GM10248 (cell line): Measurements from ENCODE around the gene LRTM1.

Source experiments
- CTCF ChIA-PET: fragments of 300-600 bp; sonication (Branson Sonifier 250); formaldehyde crosslinking; extraction: SDS; loops from one replicate; lab custom pipeline; 2021; ENCODE audit warnings: antibody characterized with exemption; lab: Yijun Ruan, JAX
- POLR2A ChIA-PET: fragments of 350-650 bp; sonication (Branson Sonifier 250); formaldehyde crosslinking; extraction: SDS; loops from one replicate; lab custom pipeline; 2020; ENCODE audit warnings: antibody characterized with exemption; lab: Yijun Ruan, JAX
- DNase-seq: peaks from one replicate; pipeline ENCODE4 v3.0.0; 2012; ENCODE audit errors: extremely low spot score
- TF ChIP-seq, protein P1 (sequence below): IDR thresholded peaks from 2 replicates; pipeline ENCODE4 v1.5.1; 2012; ENCODE audit warnings: mild to moderate bottlenecking, low read depth; ENCODE audit errors: extremely low read depth, missing control alignments, control extremely low read depth

Gene LRTM1

DNA sequence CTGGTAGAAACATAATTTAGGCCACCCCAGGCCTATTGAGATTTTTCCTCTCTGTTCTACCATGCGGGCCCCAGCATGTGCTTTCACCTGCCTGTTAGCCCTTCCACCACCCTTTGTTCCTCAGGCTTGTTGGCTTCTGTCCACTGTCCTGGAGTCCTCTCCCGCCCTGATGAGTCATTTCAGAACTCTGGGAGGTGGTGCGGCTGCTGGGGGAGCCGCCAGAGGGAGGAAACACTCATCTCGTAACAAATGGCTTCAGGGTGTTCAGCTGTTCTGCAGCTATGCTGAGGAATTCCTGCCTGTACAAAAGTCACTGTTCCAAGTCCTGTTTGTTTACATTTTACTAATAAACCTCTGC is 36.3 kb downstream of the LRTM1 start:
- CTCF ChIA-PET, result interaction anchor here (0.9 kb wide), 1 partner anchor 1360 kb away, joined by 3 read pairs; no protein-coding TSS in a partner anchor
- TF ChIP-seq, protein P1, sequence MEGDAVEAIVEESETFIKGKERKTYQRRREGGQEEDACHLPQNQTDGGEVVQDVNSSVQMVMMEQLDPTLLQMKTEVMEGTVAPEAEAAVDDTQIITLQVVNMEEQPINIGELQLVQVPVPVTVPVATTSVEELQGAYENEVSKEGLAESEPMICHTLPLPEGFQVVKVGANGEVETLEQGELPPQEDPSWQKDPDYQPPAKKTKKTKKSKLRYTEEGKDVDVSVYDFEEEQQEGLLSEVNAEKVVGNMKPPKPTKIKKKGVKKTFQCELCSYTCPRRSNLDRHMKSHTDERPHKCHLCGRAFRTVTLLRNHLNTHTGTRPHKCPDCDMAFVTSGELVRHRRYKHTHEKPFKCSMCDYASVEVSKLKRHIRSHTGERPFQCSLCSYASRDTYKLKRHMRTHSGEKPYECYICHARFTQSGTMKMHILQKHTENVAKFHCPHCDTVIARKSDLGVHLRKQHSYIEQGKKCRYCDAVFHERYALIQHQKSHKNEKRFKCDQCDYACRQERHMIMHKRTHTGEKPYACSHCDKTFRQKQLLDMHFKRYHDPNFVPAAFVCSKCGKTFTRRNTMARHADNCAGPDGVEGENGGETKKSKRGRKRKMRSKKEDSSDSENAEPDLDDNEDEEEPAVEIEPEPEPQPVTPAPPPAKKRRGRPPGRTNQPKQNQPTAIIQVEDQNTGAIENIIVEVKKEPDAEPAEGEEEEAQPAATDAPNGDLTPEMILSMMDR, result no peak
- no peak for DNase-seq
- POLR2A ChIA-PET, result no interaction called here

DNA sequence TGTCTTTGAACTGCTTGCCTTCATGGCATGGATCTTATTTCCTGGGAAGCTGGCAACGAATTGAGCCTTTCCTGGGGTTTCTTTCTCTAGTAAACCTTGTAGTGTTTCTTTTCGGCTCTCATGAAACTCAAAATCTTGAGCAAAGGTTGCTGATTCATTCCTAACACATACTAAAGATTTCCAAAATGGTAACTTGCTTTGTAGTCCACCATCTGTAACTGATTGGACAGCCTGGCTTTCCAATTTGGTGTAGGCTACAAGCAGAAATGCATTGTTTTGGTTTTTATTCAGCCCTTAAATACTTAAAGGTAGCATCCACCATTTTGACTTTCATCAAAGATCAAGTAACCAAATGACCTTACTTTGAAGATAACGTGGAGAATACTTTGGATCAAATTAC is 38.1 kb downstream of the LRTM1 start:
- no peak for DNase-seq
- ChIA-PET CTCF (no interaction called here), POLR2A (no interaction called here)
- TF ChIP-seq, protein P1, result no peak

DNA sequence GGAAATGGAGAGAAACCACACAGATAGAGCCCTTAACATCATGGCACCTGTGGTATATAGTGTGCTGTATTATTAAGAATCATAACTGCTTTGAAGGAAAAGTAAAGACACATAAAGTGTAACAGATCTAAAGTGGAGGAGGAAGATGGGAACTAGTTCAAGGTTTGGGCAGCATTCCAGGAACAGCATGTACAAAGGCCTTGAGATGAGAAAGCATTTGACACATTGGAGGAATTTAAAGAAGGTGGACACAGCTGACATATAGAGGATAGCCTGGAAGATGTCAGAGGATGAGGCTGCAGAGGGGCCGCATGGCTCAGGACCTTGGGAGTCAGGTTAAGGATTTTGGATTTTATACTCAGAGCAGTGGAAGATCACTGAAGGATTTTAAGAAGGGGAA is 39.0 kb downstream of the LRTM1 start:
- CTCF ChIA-PET, result interaction anchor here (1.2 kb wide), 1 partner anchor 14 kb away, joined by 4 read pairs; no protein-coding TSS in a partner anchor
- DNase-seq, result no peak
- POLR2A ChIA-PET, result no interaction called here
- TF ChIP-seq, protein P1, result no peak

DNA sequence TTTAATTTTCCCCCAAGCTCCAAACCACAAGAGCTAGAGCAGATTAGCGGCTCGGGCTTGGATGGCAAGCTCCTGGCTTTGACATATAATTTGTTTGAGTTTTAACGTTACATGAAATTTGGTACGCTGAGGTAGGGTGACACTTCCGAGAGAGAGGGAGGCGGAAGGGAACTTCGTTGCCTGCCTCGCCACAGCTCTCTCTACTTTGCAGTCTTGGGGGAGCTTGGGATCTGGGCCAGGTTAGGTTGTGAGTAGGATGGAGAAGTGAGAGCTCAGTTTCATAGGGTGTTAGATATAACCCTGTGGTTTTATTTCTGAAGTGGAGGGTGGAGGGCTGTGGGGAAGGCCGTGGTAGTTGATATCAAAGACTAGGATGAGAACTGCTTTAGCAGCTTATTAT is 39.7 kb downstream of the LRTM1 start:
- POLR2A ChIA-PET, result no interaction called here
- CTCF ChIA-PET, result interaction anchor here (1.2 kb wide), 1 partner anchor 13 kb away, joined by 4 read pairs; no protein-coding TSS in a partner anchor
- TF ChIP-seq, protein P1, result no peak
- DNase-seq, result no peak

DNA sequence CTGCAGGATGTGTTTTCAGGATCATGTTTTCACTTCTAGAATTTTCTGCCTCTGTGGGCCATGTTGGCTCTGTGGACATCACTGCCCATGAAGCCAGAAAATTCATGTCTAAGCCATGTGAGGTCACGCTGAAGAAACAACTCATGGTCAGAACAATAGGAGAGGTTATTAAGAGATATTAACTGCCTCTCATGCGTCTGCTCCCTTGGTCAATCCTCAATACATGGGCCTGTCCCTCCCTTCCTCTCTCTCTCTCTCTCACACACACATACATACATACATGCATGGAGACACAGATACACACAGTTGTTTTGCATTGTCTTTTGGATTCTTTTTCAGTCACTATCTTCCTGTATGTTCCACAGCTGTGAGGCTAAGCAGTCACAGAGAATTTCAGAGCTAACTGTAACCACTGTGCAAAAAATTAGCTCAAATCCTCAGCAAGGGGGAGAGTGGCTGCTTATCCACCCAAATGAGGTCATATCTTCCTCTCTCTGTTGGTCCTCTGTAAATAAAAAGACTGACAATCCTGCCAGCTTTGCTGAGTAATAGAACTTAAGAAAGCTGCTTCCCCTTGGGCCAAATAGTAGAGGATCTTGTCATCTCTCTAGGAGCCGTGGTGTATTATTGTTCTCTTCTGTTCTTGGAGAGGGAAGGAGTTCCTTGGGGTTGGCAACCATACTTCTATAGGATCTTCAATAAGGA is 45.6 kb downstream of the LRTM1 start:
- POLR2A ChIA-PET, result no interaction called here
- DNase-seq, result no peak
- CTCF ChIA-PET, result interaction anchor here (1.5 kb wide), 1 partner anchor 29 kb away, joined by 5 read pairs; no protein-coding TSS in a partner anchor
- TF ChIP-seq, protein P1, result no peak

DNA sequence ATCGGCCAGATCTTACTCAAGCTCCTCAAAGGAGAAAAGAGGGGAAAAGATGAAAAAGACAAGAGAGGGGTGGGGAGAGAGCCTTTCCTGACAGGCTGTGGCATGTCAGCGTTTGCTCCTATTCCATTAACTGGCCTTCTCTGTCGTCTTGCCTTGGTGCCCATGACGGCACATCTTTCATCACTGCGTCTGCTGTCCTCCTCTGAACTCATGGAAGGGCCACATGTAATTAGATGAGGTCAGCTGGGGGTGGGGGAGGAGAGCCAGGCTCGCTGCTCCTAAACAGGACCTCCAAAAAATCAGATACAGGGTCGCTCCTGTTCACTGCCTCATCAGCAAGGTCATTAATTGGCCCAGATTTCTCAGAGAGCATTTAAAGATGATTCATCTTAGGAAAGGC is 49.7 kb downstream of the LRTM1 start:
- ChIA-PET POLR2A (no interaction called here), CTCF (interaction anchor here (0.9 kb wide), 1 partner anchor 10 kb away, joined by 3 read pairs; no protein-coding TSS in a partner anchor)
- no peak for DNase-seq

More for the DNA sequence above, 49.7 kb downstream of the LRTM1 start:
- TF ChIP-seq, protein P1, result no peak
